Measurements from ENCODE around the gene CNKSR1.

GRCh38 chr1:26184883-26185282, 7.6 kb downstream of the CNKSR1 start:
- TF ChIP-seq, protein P1, sequence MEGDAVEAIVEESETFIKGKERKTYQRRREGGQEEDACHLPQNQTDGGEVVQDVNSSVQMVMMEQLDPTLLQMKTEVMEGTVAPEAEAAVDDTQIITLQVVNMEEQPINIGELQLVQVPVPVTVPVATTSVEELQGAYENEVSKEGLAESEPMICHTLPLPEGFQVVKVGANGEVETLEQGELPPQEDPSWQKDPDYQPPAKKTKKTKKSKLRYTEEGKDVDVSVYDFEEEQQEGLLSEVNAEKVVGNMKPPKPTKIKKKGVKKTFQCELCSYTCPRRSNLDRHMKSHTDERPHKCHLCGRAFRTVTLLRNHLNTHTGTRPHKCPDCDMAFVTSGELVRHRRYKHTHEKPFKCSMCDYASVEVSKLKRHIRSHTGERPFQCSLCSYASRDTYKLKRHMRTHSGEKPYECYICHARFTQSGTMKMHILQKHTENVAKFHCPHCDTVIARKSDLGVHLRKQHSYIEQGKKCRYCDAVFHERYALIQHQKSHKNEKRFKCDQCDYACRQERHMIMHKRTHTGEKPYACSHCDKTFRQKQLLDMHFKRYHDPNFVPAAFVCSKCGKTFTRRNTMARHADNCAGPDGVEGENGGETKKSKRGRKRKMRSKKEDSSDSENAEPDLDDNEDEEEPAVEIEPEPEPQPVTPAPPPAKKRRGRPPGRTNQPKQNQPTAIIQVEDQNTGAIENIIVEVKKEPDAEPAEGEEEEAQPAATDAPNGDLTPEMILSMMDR (conservative IDR thresholded peaks at IDR 0.05; ENCODE audit: low read length), result no peak
- TF ChIP-seq EZH2phosphoT487 (IDR thresholded peaks at IDR 0.05; ENCODE audit: borderline replicate concordance, low read depth, low read length), result no peak

All from OCI-LY7 (cell line).